Osteoblast (primary cell): ENCODE measurements around the gene SLC25A17. TPM values are rescaled to one million over a fixed set of nuclear protein-coding genes. Genes with fewer than 3 reads are reported as not detected.
A peak's percentile ranks its signal among the peaks of the same experiment; 100 is the strongest.

Source experiments
- DNase-seq: peaks from one replicate; pipeline ENCODE4 v3.0.0; 2011; ENCODE audit warnings: low spot score, mixed read lengths; ENCODE audit not compliant: insufficient read length; ENCODE audit errors: missing footprints
- H2AFZ ChIP-seq: 2 replicates; pipeline ENCODE4 v1.6.0; 2011; ENCODE audit warnings: mild to moderate bottlenecking, low read length
- H3K27ac ChIP-seq: 2 replicates; pipeline ENCODE4 v1.5.1; 2011; ENCODE audit warnings: mild to moderate bottlenecking, low read depth, low read length, moderate library complexity
- H3K27me3 ChIP-seq: 2 replicates; pipeline ENCODE4 v1.6.0; 2012; ENCODE audit warnings: mild to moderate bottlenecking, control low read depth, inconsistent platforms, low read length, moderate library complexity; ENCODE audit not compliant: insufficient read depth
- H3K36me3 ChIP-seq: 2 replicates; pipeline ENCODE4 v1.5.1; 2011; ENCODE audit warnings: mild to moderate bottlenecking, low read length, control low read depth, moderate library complexity; ENCODE audit not compliant: insufficient read depth
- H3K4me1 ChIP-seq: 2 replicates; pipeline ENCODE4 v1.5.1; 2011; ENCODE audit warnings: mild to moderate bottlenecking, low read length, control low read depth, moderate library complexity; ENCODE audit not compliant: insufficient read depth
- H3K4me2 ChIP-seq: 2 replicates; pipeline ENCODE4 v1.6.0; 2011; ENCODE audit warnings: mild to moderate bottlenecking, low read length; ENCODE audit not compliant: insufficient read depth
- H3K4me3 ChIP-seq: fragments of 200-600 bp; sonication (generic); 3 replicates; pipeline ENCODE4 v1.5.1; 2012; ENCODE audit warnings: mild to moderate bottlenecking, low read length, inconsistent platforms; ENCODE audit not compliant: insufficient read depth
- H3K79me2 ChIP-seq: 2 replicates; pipeline ENCODE4 v1.6.0; 2012; ENCODE audit warnings: mild to moderate bottlenecking, low read length, control low read depth, inconsistent platforms; ENCODE audit not compliant: insufficient read depth
- H3K9me3 ChIP-seq: 2 replicates; pipeline ENCODE4 v1.5.1; 2011; ENCODE audit warnings: low read depth, low read length, control low read depth
- H4K20me1 ChIP-seq: 2 replicates; pipeline ENCODE4 v1.6.0; 2012; ENCODE audit warnings: mild to moderate bottlenecking, low read length, control low read depth; ENCODE audit not compliant: insufficient read depth
- total RNA-seq: library from RNA; depleted of rRNA; stranded (reverse); fragments of >200 nt; gene quantifications from 2 replicates; pipeline ENCODE4 v1.2.3, GENCODE V29; 2012
- TF ChIP-seq, protein P1 (sequence below): IDR thresholded peaks from 2 replicates; pipeline ENCODE4 v1.5.1; 2011; ENCODE audit warnings: mild to moderate bottlenecking, low read depth, low read length, moderate library complexity; ENCODE audit errors: extremely low read depth

SLC25A17 gene
- total RNA-seq, 1 donor = 16.3 TPM

DNA sequence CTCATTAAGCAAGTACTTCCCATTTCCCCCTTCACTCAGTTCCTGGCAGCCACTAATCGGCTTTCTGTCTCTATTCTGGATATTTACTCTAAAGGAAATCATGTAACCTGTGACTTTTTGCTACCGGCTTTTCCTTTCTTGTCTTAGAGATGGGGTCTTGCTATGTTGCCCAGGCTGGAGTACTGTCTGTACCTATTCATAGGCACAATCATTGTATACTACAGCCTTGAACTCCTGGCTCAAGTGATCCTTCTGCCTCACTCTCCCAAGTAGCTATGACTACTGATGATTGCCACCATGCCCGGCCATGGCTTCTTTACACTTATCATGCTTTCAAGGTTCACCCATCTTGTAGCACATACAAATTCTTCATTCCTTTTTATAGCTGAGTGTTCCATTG is 12.4 kb downstream of the SLC25A17 start:
- peaks cover 8% of the 10 kb centered on the region for H4K20me1 ChIP-seq
- no peaks in the 10 kb centered on the region for H3K9me3 ChIP-seq
- no peak for DNase-seq
- H3K4me2 ChIP-seq = no peak overlapping the region
- peaks cover 62% of the 10 kb centered on the region for H3K79me2 ChIP-seq
- H3K36me3 ChIP-seq = no peaks in the 10 kb centered on the region
- H3K27me3 ChIP-seq = no peaks in the 10 kb centered on the region
- no peak overlapping the region for H2AFZ ChIP-seq
- no peak overlapping the region for H3K4me3 ChIP-seq
- peaks cover 17% of the 10 kb centered on the region for H3K4me1 ChIP-seq
- TF ChIP-seq, protein P1, sequence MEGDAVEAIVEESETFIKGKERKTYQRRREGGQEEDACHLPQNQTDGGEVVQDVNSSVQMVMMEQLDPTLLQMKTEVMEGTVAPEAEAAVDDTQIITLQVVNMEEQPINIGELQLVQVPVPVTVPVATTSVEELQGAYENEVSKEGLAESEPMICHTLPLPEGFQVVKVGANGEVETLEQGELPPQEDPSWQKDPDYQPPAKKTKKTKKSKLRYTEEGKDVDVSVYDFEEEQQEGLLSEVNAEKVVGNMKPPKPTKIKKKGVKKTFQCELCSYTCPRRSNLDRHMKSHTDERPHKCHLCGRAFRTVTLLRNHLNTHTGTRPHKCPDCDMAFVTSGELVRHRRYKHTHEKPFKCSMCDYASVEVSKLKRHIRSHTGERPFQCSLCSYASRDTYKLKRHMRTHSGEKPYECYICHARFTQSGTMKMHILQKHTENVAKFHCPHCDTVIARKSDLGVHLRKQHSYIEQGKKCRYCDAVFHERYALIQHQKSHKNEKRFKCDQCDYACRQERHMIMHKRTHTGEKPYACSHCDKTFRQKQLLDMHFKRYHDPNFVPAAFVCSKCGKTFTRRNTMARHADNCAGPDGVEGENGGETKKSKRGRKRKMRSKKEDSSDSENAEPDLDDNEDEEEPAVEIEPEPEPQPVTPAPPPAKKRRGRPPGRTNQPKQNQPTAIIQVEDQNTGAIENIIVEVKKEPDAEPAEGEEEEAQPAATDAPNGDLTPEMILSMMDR = no peak
- no peak overlapping the region for H3K27ac ChIP-seq

DNA sequence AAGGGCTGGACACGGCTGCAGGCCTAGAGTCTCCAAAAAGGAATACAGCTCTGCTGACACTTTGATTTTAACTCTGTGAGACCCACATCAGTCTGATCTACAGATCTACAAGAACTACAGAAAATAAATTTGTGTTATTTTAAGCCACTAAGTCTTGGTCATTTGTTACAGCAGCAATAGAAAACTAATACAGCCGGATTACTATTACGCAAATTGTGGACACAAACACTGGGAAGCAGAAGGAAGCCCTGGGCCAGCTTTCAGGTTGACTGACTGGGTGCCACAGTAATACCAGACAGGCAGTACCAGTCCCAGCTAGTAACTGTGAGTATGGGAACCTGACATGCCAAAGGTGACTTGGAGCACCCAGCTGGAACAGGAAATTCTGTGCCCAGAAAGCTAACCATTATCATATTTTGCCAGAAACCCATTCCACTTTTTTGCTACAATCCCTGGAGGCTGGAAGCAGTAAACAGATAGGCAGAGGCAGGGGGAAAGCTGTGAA is 13.4 kb downstream of the SLC25A17 start:
- H4K20me1 ChIP-seq = peaks cover 8% of the 10 kb centered on the region
- H3K79me2 ChIP-seq = peaks cover 55% of the 10 kb centered on the region
- no peak for DNase-seq
- TF ChIP-seq, protein P1 = no peak
- no peak overlapping the region for H3K4me2 ChIP-seq
- no peaks in the 10 kb centered on the region for H3K36me3 ChIP-seq
- H2AFZ ChIP-seq = no peak overlapping the region
- H3K27me3 ChIP-seq = no peaks in the 10 kb centered on the region
- H3K27ac ChIP-seq = no peak overlapping the region
- H3K4me3 ChIP-seq = no peak overlapping the region
- H3K9me3 ChIP-seq = no peaks in the 10 kb centered on the region
- H3K4me1 ChIP-seq = peaks cover 17% of the 10 kb centered on the region

DNA sequence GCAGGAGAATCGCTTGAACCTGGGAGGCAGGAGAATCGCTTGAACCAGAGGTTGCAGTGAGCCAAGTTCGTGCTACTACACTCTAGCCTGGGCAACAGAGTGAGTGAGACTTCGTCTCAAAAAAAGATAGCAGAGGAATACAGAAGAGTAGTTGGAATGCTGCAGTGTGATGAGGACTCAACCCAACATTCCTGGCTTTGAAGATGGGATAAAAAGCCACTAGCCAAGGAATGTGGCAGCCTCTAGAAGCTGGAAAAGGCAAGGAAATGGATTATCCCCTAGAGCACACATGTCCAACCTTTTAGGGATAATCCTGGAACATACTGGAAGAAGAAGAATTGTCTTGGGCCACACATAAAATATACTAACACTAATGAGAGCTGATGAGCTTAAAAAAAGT is 13.9 kb downstream of the SLC25A17 start:
- H2AFZ ChIP-seq = no peak overlapping the region
- H3K79me2 ChIP-seq = peaks cover 56% of the 10 kb centered on the region
- peak; percentile 38 for DNase-seq
- H3K27ac ChIP-seq = no peak overlapping the region
- TF ChIP-seq, protein P1 = no peak
- no peaks in the 10 kb centered on the region for H3K36me3 ChIP-seq
- H3K4me1 ChIP-seq = peaks cover 17% of the 10 kb centered on the region
- H3K27me3 ChIP-seq = no peaks in the 10 kb centered on the region
- H3K4me2 ChIP-seq = no peak overlapping the region
- peaks cover 8% of the 10 kb centered on the region for H4K20me1 ChIP-seq
- no peak overlapping the region for H3K4me3 ChIP-seq
- H3K9me3 ChIP-seq = no peaks in the 10 kb centered on the region

DNA sequence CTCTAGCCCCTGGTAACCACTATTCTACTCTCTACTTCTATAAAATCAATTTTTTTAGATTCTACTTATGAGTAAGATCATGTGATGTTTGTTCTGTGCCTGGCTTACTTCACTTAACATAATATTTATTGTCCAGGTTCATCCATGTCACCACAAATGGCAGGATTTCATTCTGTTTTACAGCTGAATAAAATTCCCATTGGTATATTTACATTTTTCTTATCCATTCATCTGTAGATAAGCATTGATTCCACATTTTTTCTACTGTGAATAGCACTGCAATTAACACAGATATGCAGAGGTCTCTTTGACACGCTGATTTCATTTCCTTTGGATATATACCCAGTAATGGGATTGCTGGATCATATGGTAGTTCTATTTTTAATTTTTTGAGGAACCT is 15.8 kb downstream of the SLC25A17 start:
- Histone ChIP-seq H3K4me2 (no peak overlapping the region), H2AFZ (no peak overlapping the region), H3K79me2 (peaks cover 47% of the 10 kb centered on the region), H3K9me3 (no peaks in the 10 kb centered on the region), H3K4me3 (no peak overlapping the region), H3K27ac (no peak overlapping the region), H3K4me1 (peaks cover 7% of the 10 kb centered on the region), H3K27me3 (no peaks in the 10 kb centered on the region), H3K36me3 (no peaks in the 10 kb centered on the region), H4K20me1 (peaks cover 5% of the 10 kb centered on the region)
- peak; percentile 69 for DNase-seq
- TF ChIP-seq, protein P1 = no peak
